Measurements from ENCODE around the gene ZNF627.
"Not testable (repeated sequence)": the region's sequence is repeated elsewhere in the genome, so short reads cannot be mapped to it uniquely, and the experiment has no call there.

DNA sequence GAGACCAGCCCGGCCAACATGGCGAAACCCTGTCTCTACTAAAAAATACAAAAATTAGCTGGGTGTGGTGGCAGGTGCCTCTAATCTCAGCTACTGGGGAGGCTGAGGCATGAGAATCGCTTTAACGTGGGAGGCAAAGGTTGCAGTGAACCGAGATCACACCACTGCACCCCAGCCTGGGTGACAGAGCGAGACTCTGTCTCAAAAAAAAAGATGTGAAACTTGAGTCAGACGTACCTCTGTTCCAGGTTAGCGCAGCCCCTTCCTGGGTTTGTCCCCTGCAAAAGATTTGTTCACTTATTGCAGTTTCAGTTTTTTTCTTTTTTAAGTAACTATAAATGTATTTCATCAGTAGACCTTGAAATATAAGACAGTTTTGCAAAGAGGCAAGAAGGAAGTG lies 2.4 kb downstream of the ZNF627 start:
- TF ChIP-seq, protein P1, sequence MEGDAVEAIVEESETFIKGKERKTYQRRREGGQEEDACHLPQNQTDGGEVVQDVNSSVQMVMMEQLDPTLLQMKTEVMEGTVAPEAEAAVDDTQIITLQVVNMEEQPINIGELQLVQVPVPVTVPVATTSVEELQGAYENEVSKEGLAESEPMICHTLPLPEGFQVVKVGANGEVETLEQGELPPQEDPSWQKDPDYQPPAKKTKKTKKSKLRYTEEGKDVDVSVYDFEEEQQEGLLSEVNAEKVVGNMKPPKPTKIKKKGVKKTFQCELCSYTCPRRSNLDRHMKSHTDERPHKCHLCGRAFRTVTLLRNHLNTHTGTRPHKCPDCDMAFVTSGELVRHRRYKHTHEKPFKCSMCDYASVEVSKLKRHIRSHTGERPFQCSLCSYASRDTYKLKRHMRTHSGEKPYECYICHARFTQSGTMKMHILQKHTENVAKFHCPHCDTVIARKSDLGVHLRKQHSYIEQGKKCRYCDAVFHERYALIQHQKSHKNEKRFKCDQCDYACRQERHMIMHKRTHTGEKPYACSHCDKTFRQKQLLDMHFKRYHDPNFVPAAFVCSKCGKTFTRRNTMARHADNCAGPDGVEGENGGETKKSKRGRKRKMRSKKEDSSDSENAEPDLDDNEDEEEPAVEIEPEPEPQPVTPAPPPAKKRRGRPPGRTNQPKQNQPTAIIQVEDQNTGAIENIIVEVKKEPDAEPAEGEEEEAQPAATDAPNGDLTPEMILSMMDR (IDR thresholded peaks at IDR 0.05): not testable (repeated sequence)
- TF ChIP-seq POLR2A (IDR thresholded peaks at IDR 0.05): not testable (repeated sequence)
